ENCODE measurements around the gene PCGF6.

DNA sequence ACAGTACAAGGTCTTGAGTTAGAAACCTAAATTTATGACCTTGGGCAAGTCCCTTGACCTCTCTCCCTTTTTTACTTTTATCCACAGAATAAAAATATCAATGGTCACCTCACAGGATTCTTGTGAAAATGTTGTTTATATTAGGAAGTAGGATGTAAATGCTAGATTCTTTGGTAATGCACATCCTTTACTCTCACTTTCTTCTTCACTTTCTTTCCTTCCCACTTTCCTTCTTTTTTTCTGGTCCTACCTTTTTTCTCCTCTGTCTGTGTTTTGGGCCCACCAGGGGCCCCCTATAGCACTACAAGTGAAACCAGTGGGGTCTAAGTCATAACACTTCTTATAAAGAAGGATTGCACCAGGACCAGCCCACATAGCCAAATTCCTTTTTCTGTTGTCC, 93.1 kb downstream of the PCGF6 start:
- TF ChIP-seq, protein P1, sequence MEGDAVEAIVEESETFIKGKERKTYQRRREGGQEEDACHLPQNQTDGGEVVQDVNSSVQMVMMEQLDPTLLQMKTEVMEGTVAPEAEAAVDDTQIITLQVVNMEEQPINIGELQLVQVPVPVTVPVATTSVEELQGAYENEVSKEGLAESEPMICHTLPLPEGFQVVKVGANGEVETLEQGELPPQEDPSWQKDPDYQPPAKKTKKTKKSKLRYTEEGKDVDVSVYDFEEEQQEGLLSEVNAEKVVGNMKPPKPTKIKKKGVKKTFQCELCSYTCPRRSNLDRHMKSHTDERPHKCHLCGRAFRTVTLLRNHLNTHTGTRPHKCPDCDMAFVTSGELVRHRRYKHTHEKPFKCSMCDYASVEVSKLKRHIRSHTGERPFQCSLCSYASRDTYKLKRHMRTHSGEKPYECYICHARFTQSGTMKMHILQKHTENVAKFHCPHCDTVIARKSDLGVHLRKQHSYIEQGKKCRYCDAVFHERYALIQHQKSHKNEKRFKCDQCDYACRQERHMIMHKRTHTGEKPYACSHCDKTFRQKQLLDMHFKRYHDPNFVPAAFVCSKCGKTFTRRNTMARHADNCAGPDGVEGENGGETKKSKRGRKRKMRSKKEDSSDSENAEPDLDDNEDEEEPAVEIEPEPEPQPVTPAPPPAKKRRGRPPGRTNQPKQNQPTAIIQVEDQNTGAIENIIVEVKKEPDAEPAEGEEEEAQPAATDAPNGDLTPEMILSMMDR (IDR thresholded peaks at IDR 0.05) = no peak
- TF ChIP-seq POLR2A (IDR thresholded peaks at IDR 0.05) = no peak

All from body of pancreas (tissue), 4 donors.